ENCODE results near the gene ANKRD28.

The ANKRD28 gene

GRCh38 chr3:15708882-15709677 lies 88.7 kb downstream of the ANKRD28 start:
- FAIRE-seq (peak; percentile 78), DNase-seq (ENCODE audit: insufficient read length, low spot score) (no peak)
- no peak for TF ChIP-seq POLR2A (IDR thresholded peaks at IDR 0.05; ENCODE audit: low read depth, low read length)

- no peak for FAIRE-seq
- TF ChIP-seq POLR2A (IDR thresholded peaks at IDR 0.05; ENCODE audit: low read depth, low read length): no peak
Measured at GRCh38 chr3:15707779-15708178, 90.0 kb downstream of the ANKRD28 start.

GRCh38 chr3:15703346-15703745 lies 94.4 kb downstream of the ANKRD28 start:
- no peak for FAIRE-seq
- no peak for DNase-seq (ENCODE audit: insufficient read length, low spot score)
- TF ChIP-seq POLR2A (IDR thresholded peaks at IDR 0.05; ENCODE audit: low read depth, low read length): no peak

More at GRCh38 chr3:15707779-15708178, 90.0 kb downstream of the ANKRD28 start:
- no peak for DNase-seq (ENCODE audit: insufficient read length, low spot score)

GRCh38 chr3:15694628-15695027 lies 103.2 kb downstream of the ANKRD28 start:
- DNase-seq (ENCODE audit: insufficient read length, low spot score): no peak
- FAIRE-seq: no peak

GRCh38 chr3:15693355-15693754 lies 104.4 kb downstream of the ANKRD28 start:
- FAIRE-seq (no peak), DNase-seq (ENCODE audit: insufficient read length, low spot score) (no peak)
- TF ChIP-seq POLR2A (IDR thresholded peaks at IDR 0.05; ENCODE audit: low read depth, low read length): no peak

More at GRCh38 chr3:15694628-15695027, 103.2 kb downstream of the ANKRD28 start:
- TF ChIP-seq POLR2A (IDR thresholded peaks at IDR 0.05; ENCODE audit: low read depth, low read length): no peak

- DNase-seq (ENCODE audit: insufficient read length, low spot score): no peak
- FAIRE-seq: no peak
- TF ChIP-seq POLR2A (IDR thresholded peaks at IDR 0.05; ENCODE audit: low read depth, low read length): no peak
Measured at GRCh38 chr3:15690748-15691147, 107.0 kb downstream of the ANKRD28 start.

GRCh38 chr3:15690230-15690629 lies 107.5 kb downstream of the ANKRD28 start:
- FAIRE-seq: no peak
- DNase-seq (ENCODE audit: insufficient read length, low spot score): no peak
- no peak for TF ChIP-seq POLR2A (IDR thresholded peaks at IDR 0.05; ENCODE audit: low read depth, low read length)

- DNase-seq (ENCODE audit: insufficient read length, low spot score) (no peak), FAIRE-seq (peak; percentile 73)
- no peak for TF ChIP-seq POLR2A (IDR thresholded peaks at IDR 0.05; ENCODE audit: low read depth, low read length)
Measured at GRCh38 chr3:15685927-15686326, 111.9 kb downstream of the ANKRD28 start.

- FAIRE-seq (no peak), DNase-seq (ENCODE audit: insufficient read length, low spot score) (no peak)
- TF ChIP-seq POLR2A (IDR thresholded peaks at IDR 0.05; ENCODE audit: low read depth, low read length): no peak
Measured at GRCh38 chr3:15683253-15683652, 114.5 kb downstream of the ANKRD28 start.

GRCh38 chr3:15682561-15683185 lies 115.1 kb downstream of the ANKRD28 start:
- FAIRE-seq: no peak
- TF ChIP-seq POLR2A (IDR thresholded peaks at IDR 0.05; ENCODE audit: low read depth, low read length): no peak

GRCh38 chr3:15681668-15682067 lies 116.1 kb downstream of the ANKRD28 start:
- TF ChIP-seq POLR2A (IDR thresholded peaks at IDR 0.05; ENCODE audit: low read depth, low read length): no peak
- no peak for FAIRE-seq
- no peak for DNase-seq (ENCODE audit: insufficient read length, low spot score)

More at GRCh38 chr3:15682561-15683185, 115.1 kb downstream of the ANKRD28 start:
- no peak for DNase-seq (ENCODE audit: insufficient read length, low spot score)

- DNase-seq (ENCODE audit: insufficient read length, low spot score) (no peak), FAIRE-seq (peak; percentile 87)
- TF ChIP-seq POLR2A (IDR thresholded peaks at IDR 0.05; ENCODE audit: low read depth, low read length): no peak
Measured at GRCh38 chr3:15679306-15679705, 118.5 kb downstream of the ANKRD28 start.

GRCh38 chr3:15676259-15676658 lies 121.5 kb downstream of the ANKRD28 start:
- TF ChIP-seq POLR2A (IDR thresholded peaks at IDR 0.05; ENCODE audit: low read depth, low read length): no peak
- DNase-seq (ENCODE audit: insufficient read length, low spot score): no peak
- no peak for FAIRE-seq

GRCh38 chr3:15673536-15673935 lies 124.2 kb downstream of the ANKRD28 start:
- no peak for TF ChIP-seq POLR2A (IDR thresholded peaks at IDR 0.05; ENCODE audit: low read depth, low read length)
- DNase-seq (ENCODE audit: insufficient read length, low spot score) (no peak), FAIRE-seq (peak; percentile 52)

- DNase-seq (ENCODE audit: insufficient read length, low spot score): no peak
- TF ChIP-seq POLR2A (IDR thresholded peaks at IDR 0.05; ENCODE audit: low read depth, low read length): no peak
- peak; percentile 43 for FAIRE-seq
Measured at GRCh38 chr3:15667484-15667883, 130.3 kb downstream of the ANKRD28 start.
